GM11168 (cell line): ENCODE results near the gene RBMS3.
"Not testable (repeated sequence)": the region's sequence is repeated elsewhere in the genome, so short reads cannot be mapped to it uniquely, and the experiment has no call there.

ENCODE experiments used
- in situ Hi-C: fragments of 300-500 bp; cut with MboI; formaldehyde crosslinking; loops from one replicate; pipeline ENCODE4 v1.12.0; 2022; ENCODE audit warnings: low sequenced_read_pairs; ENCODE audit not compliant: unreplicated experiment

RBMS3 gene

DNA sequence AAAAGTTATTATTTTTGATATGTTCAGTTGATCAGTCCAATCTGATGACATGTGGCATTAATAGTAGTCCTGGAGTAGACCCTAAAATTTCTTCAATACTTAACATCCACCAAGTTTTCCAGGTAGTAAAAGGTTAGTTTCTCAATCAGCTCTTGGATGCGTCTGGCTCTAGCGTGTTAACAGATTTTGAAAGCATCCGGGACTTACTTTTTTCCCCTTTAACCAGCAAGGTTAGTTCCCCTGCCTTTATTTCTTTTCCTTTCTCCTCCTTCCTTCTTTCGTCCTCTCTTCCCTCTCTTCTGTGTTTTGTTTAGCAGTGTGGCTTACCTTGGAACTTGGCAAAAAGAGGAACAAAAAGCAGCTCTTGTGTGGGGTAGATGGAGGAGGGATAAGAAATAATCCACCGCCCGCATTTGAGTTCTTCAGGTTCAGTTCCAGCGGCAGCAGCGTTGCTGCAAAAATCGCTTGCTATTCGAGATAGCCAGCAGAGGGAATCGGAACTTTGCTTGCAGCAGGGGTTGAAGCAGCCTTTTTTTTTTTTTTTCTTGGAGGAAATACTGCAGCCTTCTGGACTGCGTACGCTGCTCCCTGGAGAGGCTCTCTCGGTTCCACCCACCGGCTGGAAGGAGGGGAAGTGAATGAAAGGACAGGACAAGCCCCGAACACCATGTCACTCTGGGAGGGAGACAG is at the start of gene RBMS3:
Gene RBMS3, plus strand, starts transcription at position 668 of the 690 bp plus-strand sequence.
- in situ Hi-C loops = no loop called here

DNA sequence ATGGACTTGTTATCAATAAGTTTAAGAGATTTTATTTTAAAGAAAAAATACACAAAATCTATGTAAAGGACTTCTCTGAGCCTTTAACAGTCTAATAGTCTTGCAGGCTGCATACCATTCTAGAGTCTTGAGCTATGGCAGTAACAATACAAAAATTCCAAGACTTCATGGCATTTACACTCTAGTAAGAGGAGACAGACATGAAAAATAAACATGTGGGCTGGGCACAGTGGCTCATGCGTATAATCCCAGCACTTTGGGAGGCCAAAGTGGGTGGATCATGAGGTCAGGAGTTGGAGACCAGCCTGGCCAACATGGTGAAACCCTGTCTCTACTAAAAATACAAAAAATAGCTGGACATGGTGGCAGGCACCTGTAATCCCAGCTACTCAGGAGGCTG is 47.7 kb upstream of the RBMS3 start:
- in situ Hi-C loops = not testable (repeated sequence)

DNA sequence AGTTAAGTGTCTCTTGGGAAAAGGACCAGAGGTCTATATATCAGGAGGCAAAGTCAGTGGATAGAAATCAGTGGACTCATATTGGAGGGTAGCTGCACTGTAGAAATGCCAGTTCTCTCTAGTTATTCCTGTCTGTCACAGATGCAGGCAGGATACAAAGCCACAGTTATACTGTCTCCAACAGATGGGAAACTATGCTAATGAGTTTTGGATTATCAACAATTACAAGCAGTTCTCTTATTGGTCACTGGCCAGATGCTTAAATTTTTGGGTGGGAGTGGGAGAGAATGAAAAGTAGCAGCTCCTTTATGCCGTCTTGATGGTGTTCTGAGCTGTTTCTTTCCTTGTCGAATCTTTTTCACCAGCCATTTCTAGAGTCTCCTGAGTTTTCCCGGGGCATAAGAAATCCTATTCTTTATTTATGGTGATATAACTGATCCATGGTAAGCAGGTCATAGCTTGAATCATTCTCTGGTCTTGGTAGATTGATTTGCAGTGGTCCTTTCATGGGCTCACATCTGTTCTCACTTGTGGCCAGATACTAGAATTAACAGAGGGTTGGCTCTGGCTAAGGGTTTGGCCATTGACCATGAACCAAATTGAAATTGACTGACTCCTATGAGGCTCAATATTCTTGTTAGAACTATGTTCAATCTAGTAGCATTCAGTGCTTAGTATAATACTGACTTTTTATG is 44.6 kb upstream of the RBMS3 start:
- in situ Hi-C loops = no loop called here

DNA sequence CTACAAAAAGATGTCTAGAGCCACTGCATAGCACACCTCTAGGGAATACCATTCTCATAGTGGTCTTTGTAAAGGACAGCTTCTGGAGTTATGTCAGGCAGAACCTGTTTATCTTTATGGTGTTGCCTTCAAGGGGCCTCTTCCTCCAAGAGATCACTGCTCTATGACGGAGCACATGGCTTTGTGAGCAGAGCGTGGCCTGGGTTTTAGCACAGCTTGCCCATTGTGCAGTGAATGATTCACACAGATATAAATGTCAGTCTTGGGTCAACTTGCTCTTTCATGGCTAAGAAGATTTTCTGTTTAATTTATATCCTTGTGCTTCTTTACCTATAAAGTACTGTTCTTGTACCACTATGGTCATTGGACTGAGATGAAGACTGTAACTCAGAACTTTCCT is 41.5 kb upstream of the RBMS3 start:
- in situ Hi-C loops = no loop called here

DNA sequence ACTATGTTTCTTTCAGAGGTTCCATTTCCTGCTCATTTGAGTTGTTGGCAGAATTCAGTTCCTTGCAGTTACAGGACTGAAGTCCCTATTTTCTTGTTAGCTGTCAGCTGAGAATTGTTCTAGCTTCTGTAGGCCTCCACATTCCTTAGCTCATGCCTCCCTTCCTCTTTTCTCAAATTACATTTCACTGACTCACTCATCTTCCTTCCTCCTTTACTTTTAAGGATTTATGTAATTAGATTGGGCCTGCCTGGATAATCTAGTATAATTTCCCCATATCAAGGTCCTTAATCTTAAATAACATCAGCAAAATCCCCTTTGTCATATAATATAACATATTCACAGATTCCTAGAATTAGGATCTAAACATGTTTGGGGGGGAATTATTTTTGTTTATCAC is 40.6 kb upstream of the RBMS3 start:
- in situ Hi-C loops = no loop called here

DNA sequence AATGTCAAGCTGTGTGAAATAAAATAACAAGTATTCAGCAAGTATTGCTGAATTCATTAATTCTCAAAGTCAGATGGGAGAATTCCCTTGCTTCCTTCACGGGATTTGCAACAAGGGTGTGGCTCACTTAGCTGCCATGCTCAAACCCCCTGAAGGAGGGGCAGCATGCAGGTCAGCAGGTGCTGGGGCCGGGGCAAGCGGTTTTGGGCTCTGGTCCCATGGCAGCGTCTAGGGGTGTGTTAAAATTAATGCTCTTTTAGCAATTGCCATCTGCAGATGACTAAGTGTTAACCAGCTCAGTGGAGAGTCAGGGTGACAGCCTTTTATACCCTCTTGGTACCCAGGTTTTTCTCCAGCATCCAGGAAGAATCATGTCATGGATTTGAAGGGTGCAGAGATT is 40.0 kb upstream of the RBMS3 start:
- in situ Hi-C loops = no loop called here

DNA sequence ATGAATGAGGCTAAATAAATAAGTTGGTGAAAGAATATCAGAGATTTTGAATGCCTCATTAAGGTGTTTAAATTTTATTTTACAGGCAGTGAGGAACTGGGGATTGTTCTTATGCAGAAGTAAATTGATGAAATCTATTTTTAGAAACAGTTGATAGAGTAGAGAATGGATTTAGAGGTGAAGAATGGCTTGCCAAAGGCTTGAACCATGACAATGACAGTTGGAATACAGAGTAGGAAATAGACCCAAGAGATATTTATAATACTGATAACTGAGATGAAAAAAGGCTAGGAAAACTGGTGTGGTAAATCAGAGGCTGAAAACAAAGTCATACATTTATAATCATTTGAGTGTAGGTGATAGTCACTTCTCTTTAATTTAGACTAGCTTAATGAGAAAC is 39.0 kb upstream of the RBMS3 start:
- in situ Hi-C loops = no loop called here

DNA sequence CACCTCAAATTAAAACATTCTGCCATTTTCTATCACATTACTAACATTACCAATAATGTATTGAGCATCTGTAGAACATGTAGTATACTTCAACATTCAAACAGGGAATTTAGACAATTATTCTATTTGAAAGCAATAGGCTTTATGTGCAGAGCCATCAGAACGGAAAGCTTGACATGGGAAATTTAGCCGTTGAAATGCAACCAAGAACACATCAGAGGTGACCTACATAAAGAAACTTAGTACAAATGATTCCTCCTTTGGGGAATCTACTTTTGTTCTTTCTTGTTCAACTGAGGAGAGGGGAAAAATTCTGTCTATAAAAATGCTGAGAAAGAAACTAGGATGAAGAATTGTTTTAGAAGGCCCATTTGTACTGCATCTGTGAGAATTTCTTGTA is 38.6 kb upstream of the RBMS3 start:
- in situ Hi-C loops = no loop called here

DNA sequence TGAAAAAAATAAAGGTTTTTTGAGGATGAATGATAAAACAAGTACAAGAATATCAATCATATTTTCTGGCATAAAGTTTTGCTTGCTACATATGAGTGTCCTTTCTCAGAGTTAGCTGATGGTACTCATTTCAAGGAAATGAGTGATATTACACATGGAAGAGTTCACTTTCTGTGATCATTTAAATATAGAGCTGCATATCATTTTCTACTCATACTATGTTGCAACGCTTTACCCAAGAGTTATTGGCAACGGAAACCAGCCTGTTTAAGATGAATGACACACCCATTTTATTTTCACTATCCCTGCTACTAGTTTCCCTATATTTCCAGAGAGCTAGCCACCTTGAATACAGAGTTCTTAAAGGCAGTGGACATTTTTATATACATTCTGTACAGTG is 35.4 kb upstream of the RBMS3 start:
- in situ Hi-C loops = no loop called here

DNA sequence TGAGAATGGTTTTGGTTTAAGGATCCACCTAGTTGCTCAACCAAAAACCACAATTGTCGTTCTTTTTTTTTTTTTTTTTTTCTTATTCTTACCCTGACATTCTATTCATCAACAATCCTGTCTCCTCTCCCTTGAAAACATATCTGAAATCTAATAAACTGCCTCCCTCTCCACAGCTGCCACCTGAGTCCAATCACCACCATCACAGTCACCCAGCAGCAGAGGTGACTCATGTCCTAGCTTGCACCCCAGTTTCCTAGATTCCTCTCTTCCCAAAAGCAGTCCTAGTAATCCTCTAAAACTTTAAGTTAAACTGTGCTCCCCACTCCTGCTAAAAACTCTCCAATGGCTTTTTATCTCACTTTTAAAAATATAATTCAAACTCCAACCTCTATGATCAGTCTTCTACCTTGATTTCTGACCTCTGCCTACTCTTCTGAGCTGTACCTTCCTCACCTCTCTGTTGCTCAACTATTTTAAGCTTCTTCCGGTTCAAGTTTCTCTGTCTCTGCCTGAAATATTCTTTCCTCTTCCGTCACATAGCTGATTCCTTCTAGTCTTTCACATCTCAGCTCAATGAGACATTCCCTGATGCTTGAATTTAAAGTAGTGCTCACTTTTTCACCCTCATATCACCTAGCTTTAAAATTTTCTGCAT is 33.7 kb upstream of the RBMS3 start:
- in situ Hi-C loops = no loop called here

DNA sequence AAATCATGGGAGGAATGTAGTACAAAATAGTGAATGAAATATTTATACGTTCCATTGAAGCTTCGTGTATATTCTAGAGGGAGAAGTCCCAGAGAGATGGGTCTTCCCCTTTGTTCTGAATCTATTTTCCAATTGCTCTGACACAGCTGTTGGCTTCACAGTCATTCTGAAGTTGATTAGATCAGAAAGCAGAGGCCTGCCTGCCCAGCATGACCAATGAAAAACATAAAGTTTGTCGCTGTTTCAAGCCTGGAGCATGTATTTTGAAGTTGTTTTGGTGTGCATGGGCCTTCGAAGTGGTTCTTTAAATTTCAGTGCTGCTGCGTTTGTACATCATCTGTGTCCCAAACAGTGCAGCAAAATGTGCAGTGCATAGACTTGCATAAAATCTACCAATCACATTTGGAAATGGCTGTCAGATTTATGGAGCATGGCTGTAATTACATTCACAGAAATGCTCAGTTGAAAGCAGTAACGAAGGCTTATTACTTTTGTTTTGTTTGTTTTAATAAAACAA is 31.0 kb upstream of the RBMS3 start:
- in situ Hi-C loops = no loop called here

DNA sequence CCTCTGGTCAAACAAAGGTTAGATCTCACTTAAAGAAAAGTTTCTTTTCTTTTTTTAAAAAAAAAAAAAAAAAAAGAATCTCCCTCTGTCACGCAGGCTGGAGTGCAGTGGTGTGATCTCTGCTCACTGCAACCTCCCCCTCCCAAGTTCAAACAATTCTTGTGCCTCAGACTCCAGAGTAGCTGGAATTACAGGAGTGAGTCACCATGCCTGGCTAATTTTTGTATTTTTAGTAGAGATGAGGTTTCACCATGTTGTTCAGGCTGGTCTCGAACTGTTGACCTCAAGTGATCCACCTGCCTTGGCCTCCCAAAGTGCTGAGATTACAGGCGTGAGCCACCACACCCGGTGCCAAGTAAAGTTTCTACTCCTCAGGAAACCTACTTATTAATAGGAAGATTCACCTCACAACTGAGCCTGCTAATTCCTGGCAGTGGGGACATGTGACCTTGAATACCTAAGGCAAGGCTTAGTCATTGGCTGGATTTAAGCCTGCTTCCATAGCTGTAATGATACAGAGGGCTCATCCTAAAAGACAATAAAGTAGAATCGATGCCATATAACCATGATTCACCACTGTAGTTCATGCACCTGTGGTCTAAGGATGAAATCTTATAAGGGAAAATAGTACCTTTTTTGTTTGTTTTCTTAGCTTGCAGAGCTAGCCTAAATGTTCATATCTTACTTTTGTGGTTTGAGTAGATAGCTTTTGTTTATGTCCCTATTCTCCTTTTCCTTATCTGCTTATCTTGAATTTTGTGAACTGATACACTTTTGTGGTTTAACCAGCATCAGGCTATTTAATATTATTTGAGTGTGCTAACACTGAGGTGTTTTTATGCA is 24.8 kb upstream of the RBMS3 start:
- in situ Hi-C loops = no loop called here

DNA sequence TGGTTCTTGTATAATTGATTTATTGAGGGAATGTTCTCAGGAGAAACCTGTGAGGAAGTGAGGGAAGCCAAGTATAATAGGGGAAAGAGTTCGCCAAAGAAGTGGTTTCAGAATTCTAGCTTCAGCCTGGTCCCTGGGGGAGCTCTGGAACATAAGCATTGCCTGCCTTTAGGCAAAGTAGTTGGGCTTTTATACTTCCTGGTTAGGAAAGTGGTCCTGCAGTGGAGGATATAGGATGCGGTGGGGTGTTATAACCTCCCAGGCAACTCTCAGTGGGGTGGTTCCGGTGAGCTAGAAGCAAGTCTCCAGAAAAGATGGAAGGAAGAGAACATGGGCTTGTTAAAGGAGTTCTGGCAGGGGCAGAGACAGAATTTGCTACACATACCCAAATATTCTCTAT is 22.7 kb upstream of the RBMS3 start:
- in situ Hi-C loops = no loop called here

DNA sequence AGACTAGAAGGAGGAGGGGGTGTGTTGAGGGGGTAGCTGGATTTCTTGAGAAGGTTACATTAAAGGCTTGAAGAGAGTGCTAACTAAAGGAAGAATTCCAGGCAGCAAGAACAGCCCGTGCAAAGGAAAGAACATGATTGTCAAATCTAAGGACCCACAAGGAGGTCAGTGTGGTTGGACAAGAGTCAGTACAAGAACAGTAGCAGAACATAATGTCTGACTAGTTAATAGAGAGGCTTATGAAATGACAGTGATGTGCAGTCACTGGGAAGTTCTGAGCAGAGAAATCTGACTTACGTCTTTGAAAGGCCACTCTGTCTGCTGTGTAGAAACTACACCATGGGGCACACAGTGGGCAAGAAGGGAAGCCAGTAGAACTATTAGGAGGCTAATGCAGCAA is 19.8 kb upstream of the RBMS3 start:
- in situ Hi-C loops = no loop called here

DNA sequence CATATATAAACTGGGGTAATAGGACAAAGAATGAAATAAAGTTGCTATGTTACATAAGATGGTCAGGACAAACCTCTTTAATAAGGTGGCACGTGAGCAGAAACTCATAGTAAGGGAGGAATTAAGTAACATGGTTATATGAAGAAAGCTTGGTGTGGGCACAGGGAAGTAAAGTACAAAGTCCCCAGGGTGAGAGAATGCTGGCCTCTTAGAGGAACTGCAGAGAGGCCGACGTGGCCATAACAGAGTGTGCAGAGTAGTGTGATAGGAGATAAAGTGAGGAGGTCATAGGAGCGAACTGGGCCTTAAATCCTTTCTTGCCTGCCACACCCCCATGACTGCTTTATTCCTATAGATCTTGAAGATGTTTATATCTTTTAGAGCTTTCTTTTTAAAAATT is 17.4 kb upstream of the RBMS3 start:
- in situ Hi-C loops = no loop called here

DNA sequence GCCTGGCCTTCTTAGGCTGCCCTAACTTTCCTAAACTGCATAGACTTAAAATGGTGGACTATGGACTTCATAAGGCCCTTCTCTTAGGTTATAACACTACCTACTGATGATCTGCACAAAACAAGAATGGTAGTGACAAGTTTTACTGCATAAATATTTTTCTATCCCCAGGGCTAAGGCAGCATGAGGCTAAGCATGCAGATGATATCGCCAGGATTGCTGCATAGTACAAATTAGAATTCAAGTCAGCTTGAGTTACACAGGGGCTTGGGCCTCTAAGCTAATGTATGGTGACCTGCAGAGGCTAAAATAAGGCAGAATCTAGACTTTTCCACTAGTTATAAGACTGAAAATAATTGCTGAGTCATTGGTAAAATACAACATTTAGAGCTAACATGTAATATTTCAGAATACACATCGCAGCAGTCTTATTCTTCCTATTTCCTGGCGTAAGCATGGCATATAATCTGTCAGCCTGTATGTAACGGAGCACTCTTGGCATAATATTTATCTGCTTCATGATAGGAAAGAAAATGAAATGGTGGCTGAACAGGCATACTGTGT is 15.3 kb upstream of the RBMS3 start:
- in situ Hi-C loops = no loop called here

DNA sequence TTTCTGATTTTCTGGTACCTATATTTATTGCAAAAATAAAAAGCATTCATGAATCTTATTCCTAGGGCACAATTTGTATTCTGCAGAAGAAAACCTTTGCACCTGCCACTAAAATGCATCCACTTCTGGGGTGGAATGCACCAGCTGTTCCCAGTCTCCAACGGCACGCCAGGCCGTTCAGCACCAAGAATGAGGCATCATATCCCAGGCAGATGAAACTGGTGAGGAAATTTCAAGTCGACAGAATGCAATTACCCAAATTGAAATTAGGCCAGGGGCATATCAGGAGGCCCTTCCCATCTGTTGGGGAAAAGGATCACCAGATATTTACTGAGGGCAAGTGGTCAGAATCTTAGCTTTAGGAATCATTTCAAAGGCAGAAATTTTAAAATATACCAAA is 13.6 kb upstream of the RBMS3 start:
- in situ Hi-C loops = no loop called here

DNA sequence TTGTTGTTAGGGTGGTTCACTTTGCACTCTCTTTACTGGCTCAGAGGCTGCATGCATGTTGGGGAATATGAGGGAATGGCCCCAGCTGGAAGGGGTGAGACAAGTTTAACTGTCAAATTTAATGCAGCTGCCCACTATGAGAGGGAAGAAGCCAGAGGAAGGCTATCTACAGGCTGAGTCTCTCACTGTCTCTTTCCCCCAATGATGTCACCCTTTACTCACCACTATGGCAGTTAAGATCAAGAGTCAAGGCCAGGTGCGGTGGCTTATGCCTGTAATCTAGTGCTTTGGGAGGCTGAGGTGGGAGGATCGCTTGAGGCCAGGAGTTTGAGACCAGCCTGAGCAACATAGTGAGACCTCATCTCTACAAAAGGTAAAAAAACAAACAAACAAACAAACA is 12.2 kb upstream of the RBMS3 start:
- in situ Hi-C loops = no loop called here

DNA sequence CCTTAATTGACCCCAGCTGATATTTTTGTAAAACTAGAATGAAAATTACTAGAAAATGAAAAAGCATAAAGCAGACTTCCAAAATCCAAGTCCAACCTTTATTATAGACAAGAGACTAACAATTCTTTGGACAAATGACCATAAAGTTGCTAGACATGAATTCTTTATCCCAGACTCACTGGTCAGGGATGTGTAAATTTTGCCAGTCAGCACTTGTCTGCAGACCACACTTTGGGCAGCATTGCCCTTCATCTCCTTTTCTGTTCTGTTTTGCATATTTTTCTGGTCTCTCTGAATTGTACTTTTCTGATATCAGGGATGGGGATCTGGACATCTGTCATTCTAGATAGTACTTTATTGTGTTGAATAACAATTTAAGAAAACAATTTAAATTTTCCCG is 10.1 kb upstream of the RBMS3 start:
- in situ Hi-C loops = no loop called here

DNA sequence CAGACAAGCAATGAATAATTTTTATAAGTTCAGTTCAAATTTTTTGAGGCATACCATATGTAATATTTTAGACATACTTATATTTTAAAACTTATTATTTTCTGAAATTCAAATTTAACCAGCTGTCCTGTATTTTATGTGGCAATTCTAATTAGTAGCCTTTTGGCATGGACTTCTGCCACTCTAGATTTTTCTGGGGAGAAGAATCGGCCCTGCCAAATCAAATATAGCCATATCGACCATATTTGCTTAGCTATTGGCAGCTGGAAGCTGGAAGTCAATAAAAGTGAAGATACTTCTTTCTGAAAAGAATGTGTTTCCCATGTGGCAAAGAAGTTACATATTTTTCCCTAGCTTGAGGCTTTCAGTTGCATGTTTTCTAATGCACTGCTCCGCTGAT is 9.4 kb upstream of the RBMS3 start:
- in situ Hi-C loops = no loop called here
